Progenitor cell of endocrine pancreas (in vitro differentiated cells): ENCODE measurements around the gene HLCS. TPM values are rescaled to one million over a fixed set of nuclear protein-coding genes. Genes with fewer than 3 reads are reported as not detected.

Source experiments
- DNase-seq: peaks from one replicate; pipeline ENCODE4 v3.0.0; 2021; ENCODE audit warnings: low spot score; ENCODE audit not compliant: unreplicated experiment
- H3K27ac Mint-ChIP-seq: 2 replicates; pipeline ENCODE4 v1.8.0; 2021; ENCODE audit warnings: mild to moderate bottlenecking, moderate library complexity, mixed read lengths
- H3K27me3 Mint-ChIP-seq: 2 replicates; pipeline ENCODE4 v1.8.0; 2021; ENCODE audit warnings: mixed read lengths
- H3K36me3 Mint-ChIP-seq: 2 replicates; pipeline ENCODE4 v1.8.0; 2022; ENCODE audit warnings: mixed read lengths; ENCODE audit not compliant: insufficient read depth
- H3K4me1 Mint-ChIP-seq: 2 replicates; pipeline ENCODE4 v1.8.0; 2021; ENCODE audit warnings: low read depth, mixed read lengths
- H3K4me3 Mint-ChIP-seq: 2 replicates; pipeline ENCODE4 v1.8.0; 2021; ENCODE audit warnings: low read depth, mild to moderate bottlenecking, moderate library complexity, mixed read lengths
- H3K9me3 Mint-ChIP-seq: 2 replicates; pipeline ENCODE4 v1.8.0; 2021; ENCODE audit warnings: low read depth, mixed read lengths
- CTCF ChIP-seq: fragments of 200-600 bp; sonication (generic); IDR thresholded peaks from one replicate; pipeline ENCODE4 v1.5.0; 2021; ENCODE audit warnings: antibody characterized with exemption, mild to moderate bottlenecking; ENCODE audit not compliant: unreplicated experiment
- total RNA-seq: library from RNA; stranded (reverse); gene quantifications from 2 replicates; pipeline ENCODE4 v1.2.1, GENCODE V29; 2021

Gene HLCS
- total RNA-seq, 1 donor from 2014 or later, result 34.3 TPM

DNA sequence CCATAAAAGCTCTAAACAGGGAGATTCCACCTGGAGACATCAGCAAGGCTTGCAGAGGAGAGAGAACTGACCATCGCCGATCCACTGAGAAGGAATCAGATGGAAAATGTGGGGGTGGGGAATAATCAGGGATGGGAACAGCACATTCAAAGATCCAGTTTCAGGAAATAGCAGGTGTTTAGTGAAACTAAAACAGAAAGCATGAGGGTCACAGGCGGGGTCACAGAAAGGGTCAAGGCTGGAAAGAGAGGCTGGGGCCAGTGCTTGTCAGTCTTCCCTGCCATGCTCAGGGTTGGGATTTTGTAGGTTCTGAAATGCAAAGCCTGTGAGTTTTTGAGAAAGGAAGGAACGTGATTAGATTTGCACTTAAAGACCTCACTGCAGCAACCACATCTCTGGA is 103.2 kb downstream of the HLCS start:
- H3K36me3 Mint-ChIP-seq, result peaks cover 3% of the 10 kb centered on the region
- H3K4me3 Mint-ChIP-seq, result no peak overlapping the region
- DNase-seq, result no peak
- no peak for TF ChIP-seq CTCF
- no peaks in the 10 kb centered on the region for H3K9me3 Mint-ChIP-seq
- peaks cover 33% of the 10 kb centered on the region for H3K4me1 Mint-ChIP-seq
- peak overlapping the region; percentile 0 for H3K27ac Mint-ChIP-seq
- no peaks in the 10 kb centered on the region for H3K27me3 Mint-ChIP-seq

DNA sequence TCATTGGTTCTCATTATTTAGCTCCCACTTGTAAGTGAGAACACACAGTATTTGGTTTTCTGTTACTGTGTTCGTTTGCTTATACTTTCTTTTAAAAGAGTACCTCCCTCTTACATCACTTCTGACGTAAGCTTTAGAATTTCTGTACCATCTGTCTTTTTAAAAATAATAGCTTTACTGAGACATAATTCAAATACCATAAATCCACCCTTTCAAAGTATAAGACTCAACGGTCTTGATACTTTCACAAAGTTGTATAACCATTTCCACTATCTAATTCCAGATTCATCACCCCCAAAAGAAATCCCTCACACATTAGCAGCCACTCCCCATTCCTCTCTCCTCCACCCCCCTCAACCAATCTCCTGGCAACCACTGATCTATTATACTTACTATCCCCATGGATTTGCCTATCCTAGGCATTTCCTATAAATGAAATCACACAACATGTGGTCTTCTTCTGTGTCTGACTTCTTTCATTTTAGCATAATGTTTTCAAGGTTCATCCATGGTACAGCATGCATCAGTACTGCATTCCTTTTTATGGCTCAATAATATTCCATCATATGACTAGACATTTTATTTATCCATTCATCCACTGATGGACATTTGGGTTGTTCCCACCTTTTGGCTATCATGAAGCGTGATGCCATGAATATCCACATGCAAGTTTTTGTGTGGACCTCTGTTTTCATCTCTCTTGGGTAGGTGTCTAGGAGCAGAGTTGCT is 104.7 kb downstream of the HLCS start:
- Mint-ChIP-seq H3K9me3 (no peaks in the 10 kb centered on the region), H3K27me3 (no peaks in the 10 kb centered on the region), H3K4me3 (no peak overlapping the region), H3K4me1 (peaks cover 33% of the 10 kb centered on the region), H3K36me3 (peaks cover 3% of the 10 kb centered on the region), H3K27ac (peak overlapping the region; percentile 83)
- TF ChIP-seq CTCF, result no peak
- DNase-seq, result no peak

DNA sequence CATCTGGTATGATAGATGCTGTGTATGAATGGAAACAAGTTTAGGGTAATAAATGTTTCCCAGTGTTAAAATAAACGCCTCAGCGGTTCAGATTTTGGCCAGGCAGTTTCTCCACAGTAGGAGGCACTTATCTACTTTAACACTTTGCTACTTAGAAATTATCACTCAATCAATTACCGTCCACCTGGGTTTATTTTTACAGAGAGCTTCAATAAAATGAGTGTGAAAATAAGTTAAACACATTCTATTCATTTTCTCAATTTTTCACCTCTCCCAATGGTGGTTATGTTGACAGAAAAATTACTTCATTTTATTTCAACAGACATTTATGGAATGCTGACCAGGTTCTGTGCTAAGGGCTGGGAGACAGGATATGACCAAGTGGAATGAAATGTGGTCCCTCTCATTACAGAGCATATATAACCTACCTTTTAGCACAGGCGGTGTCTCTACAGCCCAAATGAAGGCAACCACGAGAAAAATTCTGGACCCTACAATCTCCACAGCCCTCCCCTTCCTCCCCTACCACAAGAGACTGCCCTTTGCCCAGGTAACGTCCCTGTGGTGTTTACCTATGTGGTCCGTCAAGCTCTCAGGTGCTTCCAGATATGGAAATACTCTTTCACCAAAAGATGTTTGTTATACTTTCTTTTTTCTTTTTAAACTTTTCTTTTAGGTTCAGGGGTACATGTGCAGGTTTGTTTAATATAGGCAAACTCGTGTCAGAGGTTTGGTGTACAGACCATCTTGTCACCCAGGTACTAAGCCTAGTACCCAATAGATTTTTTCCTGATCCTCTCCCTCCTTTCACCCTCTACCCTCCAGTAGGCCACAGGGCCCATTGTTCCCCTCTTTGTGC is 105.5 kb downstream of the HLCS start:
- no peak for TF ChIP-seq CTCF
- H3K9me3 Mint-ChIP-seq, result no peaks in the 10 kb centered on the region
- no peak overlapping the region for H3K4me3 Mint-ChIP-seq
- peak overlapping the region; percentile 83 for H3K27ac Mint-ChIP-seq
- H3K27me3 Mint-ChIP-seq, result no peaks in the 10 kb centered on the region
- no peak for DNase-seq
- H3K4me1 Mint-ChIP-seq, result peaks cover 34% of the 10 kb centered on the region
- H3K36me3 Mint-ChIP-seq, result peaks cover 3% of the 10 kb centered on the region

- H3K27me3 Mint-ChIP-seq, result no peaks in the 10 kb centered on the region
- TF ChIP-seq CTCF, result peak; percentile 23
- no peak for DNase-seq
- no peak overlapping the region for H3K4me3 Mint-ChIP-seq
- H3K27ac Mint-ChIP-seq, result no peak overlapping the region
- peaks cover 34% of the 10 kb centered on the region for H3K4me1 Mint-ChIP-seq
- peaks cover 3% of the 10 kb centered on the region for H3K36me3 Mint-ChIP-seq
- H3K9me3 Mint-ChIP-seq, result no peaks in the 10 kb centered on the region
Observed at GRCh38 chr21:36859744-36860501, 106.5 kb downstream of the HLCS start.

DNA sequence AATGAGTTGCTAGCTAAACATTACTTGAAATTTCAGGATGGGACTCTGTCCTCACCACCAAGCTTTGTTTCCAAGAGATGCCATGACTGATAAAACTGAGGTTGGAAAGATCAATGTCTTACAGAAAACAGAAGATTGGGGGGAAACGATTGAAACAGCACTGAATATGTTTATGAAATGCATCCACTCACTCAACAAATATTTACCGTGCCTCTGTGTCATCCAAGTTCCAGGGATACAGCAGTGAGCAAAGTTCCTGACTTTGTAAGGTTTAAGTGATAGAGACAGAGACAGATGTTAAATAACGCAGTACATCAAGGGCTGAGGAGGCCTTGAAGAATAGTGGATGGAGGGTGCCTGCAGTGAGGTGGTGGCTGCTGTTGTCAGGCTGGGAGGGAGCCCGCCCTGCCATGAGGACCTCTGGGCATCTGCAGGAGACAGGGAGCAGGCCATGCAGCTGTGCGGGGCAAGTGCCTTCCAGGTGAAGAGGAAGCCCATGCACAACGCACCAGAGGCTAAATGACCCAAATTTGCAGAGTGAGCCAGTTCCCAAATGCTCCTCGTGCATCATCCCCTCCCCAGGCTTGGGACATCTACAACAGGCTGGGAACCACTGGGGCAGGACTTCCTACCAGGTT is 108.0 kb downstream of the HLCS start:
- Mint-ChIP-seq H3K27me3 (no peaks in the 10 kb centered on the region), H3K4me3 (no peak overlapping the region), H3K9me3 (no peaks in the 10 kb centered on the region), H3K27ac (no peak overlapping the region), H3K36me3 (peaks cover 3% of the 10 kb centered on the region), H3K4me1 (peaks cover 33% of the 10 kb centered on the region)
- no peak for TF ChIP-seq CTCF
- no peak for DNase-seq
